HG03060 (cell line): Measurements from ENCODE around the gene SNX11.
A peak's percentile ranks its signal among the peaks of the same experiment; 100 is the strongest.

ENCODE experiments used
- ATAC-seq: cut with Tn5 transposase; IDR thresholded peaks from one replicate; pipeline ENCODE4 v1.9.1; 2021; ENCODE audit warnings: low read depth, moderate number of reproducible peaks; ENCODE audit not compliant: unreplicated experiment

SNX11 gene

DNA sequence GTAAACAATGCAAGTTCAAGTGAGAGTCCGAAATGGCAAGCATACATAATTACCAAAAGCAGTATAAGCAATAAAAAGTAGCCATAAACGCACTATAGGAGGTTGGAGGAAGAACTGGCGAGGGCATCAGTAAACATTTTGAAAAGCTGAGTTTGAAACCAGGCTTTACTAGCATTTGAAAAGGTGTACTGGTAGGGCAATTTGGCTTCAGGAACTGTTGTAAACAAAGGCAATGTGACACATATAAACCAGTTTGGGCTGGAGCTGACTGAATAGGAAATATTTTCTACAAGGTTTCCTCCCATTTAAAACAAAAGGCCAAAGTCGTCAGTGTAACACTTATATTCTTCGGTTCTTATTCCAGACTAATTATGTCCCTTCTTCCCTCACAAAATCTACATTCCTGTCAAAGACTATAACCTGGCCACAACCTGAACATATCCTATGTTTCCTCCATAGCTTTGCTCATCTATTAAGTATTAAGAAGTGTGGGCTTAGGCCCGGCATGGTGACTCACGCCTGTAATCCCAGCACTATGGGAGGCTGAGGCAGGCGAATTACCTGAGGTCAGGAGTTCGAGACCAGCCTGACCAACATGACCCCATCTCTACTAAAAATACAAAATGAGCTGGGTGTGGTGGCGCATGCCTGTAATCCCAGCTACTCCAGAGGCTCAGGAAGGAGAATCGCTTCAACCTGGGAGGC is 14.1 kb upstream of the SNX11 start:
- ATAC-seq: no peak

DNA sequence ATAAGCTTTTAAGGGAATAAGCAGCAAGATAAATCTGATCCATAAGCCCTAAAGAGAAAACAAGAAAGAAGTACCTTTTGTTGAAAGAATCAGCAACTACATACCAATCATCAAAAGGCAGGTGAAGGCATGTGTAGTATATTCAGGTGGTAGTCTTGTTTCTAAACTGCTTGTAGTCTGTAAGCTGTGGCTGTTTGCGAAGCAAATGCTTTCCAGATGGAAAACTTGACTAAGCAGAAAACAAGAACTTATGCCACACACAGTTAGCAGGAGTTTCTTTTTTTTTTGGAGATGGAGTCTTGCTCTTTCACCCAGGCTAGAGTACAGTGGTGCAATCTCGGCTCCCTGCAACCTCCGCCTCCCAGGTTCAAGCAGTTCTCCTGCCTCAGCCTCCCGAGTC is 12.0 kb upstream of the SNX11 start:
- no peak for ATAC-seq

DNA sequence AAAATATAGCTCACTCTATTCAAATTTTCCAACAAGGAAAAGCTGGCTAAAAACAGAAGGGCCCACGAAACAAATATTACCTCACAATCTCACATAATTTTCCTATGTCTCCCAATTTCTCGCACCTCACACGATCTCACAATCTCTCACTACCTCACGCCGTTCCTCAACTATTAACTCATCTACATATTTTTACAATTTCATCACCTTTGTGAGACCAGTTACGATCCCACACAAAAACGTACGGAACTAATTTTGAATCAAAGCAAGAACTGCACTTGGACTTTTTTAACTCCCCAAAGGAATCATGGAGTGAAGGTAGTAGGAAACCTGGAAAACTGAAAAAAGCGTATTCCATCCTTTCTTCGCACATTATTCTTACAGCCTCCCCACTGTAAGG is 7.4 kb upstream of the SNX11 start:
- ATAC-seq: no peak

DNA sequence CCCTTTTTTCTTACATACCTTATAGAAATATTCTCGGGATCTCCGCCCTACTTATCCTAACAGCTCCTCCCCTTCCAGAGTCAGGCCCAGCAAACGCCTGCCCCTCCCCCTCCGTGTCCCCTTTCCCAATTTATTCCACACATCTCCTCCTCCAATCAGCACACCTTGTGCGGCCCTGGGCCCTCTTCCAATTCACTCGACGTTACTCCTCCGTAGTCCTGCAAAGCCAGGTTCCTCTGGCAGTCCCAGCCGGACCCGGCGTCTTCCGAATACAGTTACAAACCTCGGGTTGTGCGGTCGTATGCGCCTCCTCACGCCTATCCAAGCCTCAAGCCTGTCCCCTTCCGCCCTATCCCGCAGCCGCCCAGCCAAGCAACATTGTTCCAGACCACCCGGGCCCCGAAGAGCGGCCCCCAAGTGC is 7.0 kb upstream of the SNX11 start:
- no peak for ATAC-seq

GRCh38 chr17:48101012-48101720 is 6.4 kb upstream of the SNX11 start, which contains the start of gene CBX1:
Gene CBX1 (minus strand): TSS chr17:48101478. CDS start chr17:48077004, 24,474 bp downstream.
- ATAC-seq: peak; percentile 72

- no peak for ATAC-seq
Observed at GRCh38 chr17:48102043-48102750, 5.4 kb upstream of the SNX11 start.

DNA sequence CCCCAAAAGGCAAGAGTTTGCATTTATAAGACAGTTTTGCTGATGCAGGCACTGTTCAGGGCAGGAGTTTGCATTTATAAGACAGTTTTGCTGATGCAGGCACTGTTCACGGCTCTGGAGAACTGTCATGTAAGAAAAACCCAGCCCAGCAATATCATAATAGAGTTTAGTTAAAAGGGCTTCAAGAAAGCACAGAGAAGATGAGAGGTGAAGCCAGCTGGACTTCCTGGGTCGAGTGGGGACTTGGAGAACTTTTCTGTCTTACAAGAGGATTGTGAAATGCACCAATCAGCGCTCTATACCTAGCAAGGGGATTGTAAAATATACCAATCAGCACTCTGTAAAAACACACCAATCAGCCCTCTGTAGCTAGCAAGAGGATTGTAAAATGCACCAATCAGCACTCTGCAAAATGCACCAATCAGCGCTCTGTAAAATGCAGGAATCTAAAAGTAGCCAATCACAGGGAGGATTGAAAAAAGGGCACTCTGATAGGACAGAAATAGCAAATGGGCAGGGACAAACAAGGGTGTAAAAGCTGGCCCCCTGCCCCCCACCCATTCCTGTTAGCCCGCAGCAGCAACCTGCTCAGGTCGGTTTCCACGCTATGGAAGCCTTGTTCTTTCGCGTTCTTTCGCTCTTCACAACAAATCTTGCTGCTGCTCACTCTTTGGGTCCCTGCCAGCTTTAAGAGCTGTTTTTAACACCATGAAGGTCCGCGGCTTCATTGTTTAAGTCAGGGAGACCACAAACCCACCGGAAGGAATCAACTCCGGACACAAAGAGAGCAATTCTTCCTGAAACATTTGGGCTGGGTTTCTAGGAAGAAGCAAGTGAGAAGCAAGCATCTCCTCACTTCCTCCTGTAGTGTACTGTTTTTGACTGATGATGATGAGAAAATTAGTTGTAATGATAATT is 4.5 kb upstream of the SNX11 start:
- no peak for ATAC-seq

DNA sequence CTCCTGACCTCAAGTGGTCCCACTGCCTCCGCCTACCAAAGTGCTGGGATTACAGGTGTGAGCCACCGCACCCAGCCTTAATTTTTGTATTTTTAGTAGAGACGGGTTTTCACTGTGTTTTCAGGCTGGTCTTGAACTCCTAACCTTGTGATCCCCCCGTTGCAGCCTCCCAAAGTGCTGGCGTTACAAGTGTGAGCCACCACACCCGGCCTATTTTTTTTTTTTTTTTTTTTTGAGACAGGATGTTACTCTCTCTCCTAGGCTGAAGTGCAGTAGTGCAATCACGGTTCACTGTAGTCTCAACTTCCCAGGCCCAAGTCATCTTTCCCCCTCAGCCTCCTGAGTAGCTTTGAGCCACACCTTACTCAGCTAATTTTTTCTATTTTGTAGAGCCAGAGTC is 3.1 kb upstream of the SNX11 start:
- ATAC-seq: no peak

GRCh38 chr17:48106802-48107136 is 797 bp upstream of the SNX11 start:
- no peak for ATAC-seq

DNA sequence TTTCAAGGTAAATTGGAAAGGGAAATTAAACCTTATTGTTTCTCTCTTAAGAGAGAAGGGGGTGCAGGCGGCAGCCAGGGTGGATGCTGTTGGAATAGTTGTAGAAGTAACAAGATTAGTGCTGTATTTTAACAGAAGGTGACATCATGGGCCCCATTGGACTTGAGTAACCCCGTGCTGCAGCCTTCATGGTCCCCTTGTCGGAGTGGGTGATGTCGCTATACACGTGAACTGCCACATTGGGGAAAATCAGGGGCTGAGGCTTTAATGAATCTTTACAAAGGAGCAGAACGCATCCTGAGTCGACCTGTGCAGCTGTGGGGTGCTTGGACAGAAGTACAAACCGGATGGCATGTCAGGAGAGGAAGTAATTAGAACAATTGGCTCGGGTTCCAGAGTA is 3.2 kb downstream of the SNX11 start:
- ATAC-seq: no peak

- ATAC-seq: no peak
Observed at GRCh38 chr17:48111937-48112241, 4.3 kb downstream of the SNX11 start.

- ATAC-seq: no peak
Observed at GRCh38 chr17:48113201-48113676, 5.7 kb downstream of the SNX11 start.

DNA sequence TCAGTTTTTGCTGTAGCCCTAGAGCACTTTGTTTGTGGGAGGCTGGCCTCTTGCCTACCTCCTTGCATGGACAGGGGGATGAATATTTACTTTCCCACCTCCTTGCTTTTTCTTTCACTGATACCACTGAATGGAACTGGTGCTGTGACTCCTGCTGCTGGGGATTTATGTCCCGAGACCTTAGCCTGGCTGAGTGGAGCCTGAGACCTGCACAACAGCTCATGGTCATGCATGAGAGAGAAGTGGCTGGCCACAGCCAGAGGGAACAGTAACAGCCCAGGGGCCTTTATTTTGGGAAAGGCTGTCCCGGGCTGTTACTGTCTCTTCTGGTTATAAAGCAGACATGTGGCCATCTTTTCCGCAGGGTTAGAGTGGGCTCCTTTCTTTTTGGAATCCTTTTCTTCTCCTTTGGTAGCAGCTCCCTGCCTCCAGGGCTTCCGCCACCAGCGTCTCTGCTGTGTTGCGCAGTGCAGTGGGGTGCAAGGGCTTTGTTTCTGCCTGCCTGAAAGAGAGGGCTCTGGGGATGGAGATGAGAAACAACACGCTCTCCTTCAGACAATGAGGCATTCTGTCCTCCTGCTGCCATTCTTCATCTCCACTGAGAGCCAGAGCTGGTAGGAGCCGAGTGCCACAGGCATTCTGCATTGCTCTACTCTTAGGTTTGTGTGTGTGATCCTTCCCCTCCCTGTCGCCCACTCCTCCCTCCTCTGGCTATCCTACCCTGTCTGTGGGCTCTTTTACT is 14.5 kb downstream of the SNX11 start:
- ATAC-seq: no peak

GRCh38 chr17:48122665-48123045 is 15.1 kb downstream of the SNX11 start:
- no peak for ATAC-seq

DNA sequence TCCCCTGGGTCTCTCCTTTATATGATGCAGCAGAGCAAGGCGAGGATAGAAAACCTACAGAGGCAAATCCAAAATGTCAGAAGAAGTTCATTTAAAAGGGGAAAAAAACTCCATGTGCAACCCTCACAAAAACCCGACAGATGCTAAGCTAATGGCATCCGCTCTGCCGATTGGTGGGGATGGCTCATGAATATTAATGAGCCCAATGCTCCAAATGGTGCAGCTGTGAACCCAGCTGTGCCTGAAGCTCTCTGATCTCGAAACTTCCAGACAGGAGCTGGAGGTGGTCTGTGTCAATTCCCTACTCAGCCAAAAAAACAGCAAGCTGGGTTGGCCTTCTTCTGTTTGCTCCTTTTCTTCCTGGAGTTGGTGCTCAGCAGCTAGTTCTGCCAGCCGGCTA is 15.5 kb downstream of the SNX11 start:
- ATAC-seq: no peak

GRCh38 chr17:48123776-48124388 is 16.3 kb downstream of the SNX11 start:
- no peak for ATAC-seq

GRCh38 chr17:48125829-48126531 is 18.4 kb downstream of the SNX11 start:
- no peak for ATAC-seq

- no peak for ATAC-seq
Observed at GRCh38 chr17:48126532-48126850, 18.9 kb downstream of the SNX11 start.

- no peak for ATAC-seq
Observed at GRCh38 chr17:48127371-48128051, 19.9 kb downstream of the SNX11 start.
